ENCODE results near the gene CFAP100. TPM values are rescaled to one million over a fixed set of nuclear protein-coding genes. Genes with fewer than 3 reads are reported as not detected.

Gene CFAP100
- total RNA-seq, 4 donors from 2014 or later, result not detected

GRCh38 chr3:126473292-126474168 is 78.8 kb downstream of the CFAP100 start:
- 75 to 78% methylated on average over 12 to 14 of the region's 14 CpGs for WGBS, 2 donors
- Histone ChIP-seq H3K9me3 (no peaks in the 10 kb centered on the region), H3K4me3 (peak overlapping the region in 3 of 4 donors; percentile 68 to 92 (median 75)), H3K27ac (peak overlapping the region in 2 of 4 donors; percentile 63 to 68), H3K27me3 (no peaks in the 10 kb centered on the region), H3K36me3 (peaks cover 21 to 33% (median 23%) of the 10 kb centered on the region in 3 donors), H3K4me1 (peaks cover 35 to 55% (median 36%) of the 10 kb centered on the region in 3 donors)
- intact Hi-C loops (cut with DNase I), result no loop called here
- TF ChIP-seq CTCF (IDR thresholded peaks at IDR 0.05) (no peak), POLR2A (IDR thresholded peaks at IDR 0.05) (no peak)
- DNase-seq, result no peak

- Histone ChIP-seq H3K36me3 (peaks cover 10 to 21% (median 16%) of the 10 kb centered on the region in 3 donors), H3K4me1 (peaks cover 35 to 50% (median 36%) of the 10 kb centered on the region in 3 donors), H3K27me3 (no peaks in the 10 kb centered on the region), H3K4me3 (peak overlapping the region; percentile 52 to 92 (median 72)), H3K27ac (peak overlapping the region; percentile 89 to 99 (median 95)), H3K9me3 (no peaks in the 10 kb centered on the region)
- 8 to 12% methylated on average over 13 to 40 of the region's 72 CpGs for WGBS, 2 donors
- intact Hi-C loops (cut with DNase I), result no loop called here
- TF ChIP-seq CTCF (IDR thresholded peaks at IDR 0.05), result peak in 1 of 6 experiments; percentile 10
- TF ChIP-seq POLR2A (IDR thresholded peaks at IDR 0.05), result no peak
- DNase-seq, result peak; percentile 22
These were observed 80.0 kb downstream of the CFAP100 start for GRCh38 chr3:126474498-126475412.

- intact Hi-C loops (cut with DNase I), result no loop called here
- Histone ChIP-seq H3K9me3 (no peaks in the 10 kb centered on the region), H3K4me3 (peak within 1 kb of the TSS; percentile 52 to 92 (median 72)), H3K4me1 (peaks cover 35 to 50% (median 36%) of the 10 kb centered on the region in 3 donors), H3K36me3 (peaks cover 2 to 13% (median 8%) of the 10 kb centered on the region in 3 donors), H3K27ac (peak within 1 kb of the TSS; percentile 89 to 99 (median 95)), H3K27me3 (no peaks in the 10 kb centered on the region)
- peak in 3 of 4 donors; percentile 46 to 84 (median 82) for TF ChIP-seq POLR2A (IDR thresholded peaks at IDR 0.05)
- TF ChIP-seq CTCF (IDR thresholded peaks at IDR 0.05), result peak in 5 of 6 experiments; percentile 7 to 48 (median 39)
- peak; percentile 61 for DNase-seq
- WGBS, 2 donors, result no CpG with 5 or more reads among the region's 112 CpGs
These were observed 80.9 kb downstream of the CFAP100 start, which contains the start of gene ZXDC for GRCh38 chr3:126475413-126476114. TSS of gene ZXDC (minus strand) at chr3:126475891. CDS start at chr3:126475865, 26 bp downstream.

GRCh38 chr3:126476166-126477060 is 81.7 kb downstream of the CFAP100 start:
- intact Hi-C loops (cut with DNase I), result no loop called here
- Histone ChIP-seq H3K4me3 (peak overlapping the region; percentile 45 to 92 (median 68)), H3K27ac (peak overlapping the region; percentile 86 to 99 (median 94)), H3K27me3 (no peaks in the 10 kb centered on the region), H3K4me1 (peaks cover 35 to 47% (median 36%) of the 10 kb centered on the region in 3 donors), H3K9me3 (no peaks in the 10 kb centered on the region), H3K36me3 (peaks cover 0 to 4% (median 0%) of the 10 kb centered on the region in 3 donors)
- DNase-seq, result peak; percentile 36
- TF ChIP-seq POLR2A (IDR thresholded peaks at IDR 0.05), result no peak
- TF ChIP-seq CTCF (IDR thresholded peaks at IDR 0.05), result no peak
- 40 to 43% methylated on average over 17 to 25 of the region's 66 CpGs for WGBS, 2 donors

Data from esophagus squamous epithelium (tissue), 5 donors.